Smooth muscle cell (in vitro differentiated cells): ENCODE results near the gene TAMALIN. TPM values are rescaled to one million over a fixed set of nuclear protein-coding genes. Genes with fewer than 3 reads are reported as not detected.
A peak's percentile ranks its signal among the peaks of the same experiment; 100 is the strongest.

Source experiments
- DNase-seq: peaks from one replicate; lab custom pipeline; 2025; ENCODE audit not compliant: unreplicated experiment; lab: John Stamatoyannopoulos, UW
- H2AFZ ChIP-seq: fragments of 200-600 bp; sonication (generic); 2 replicates; pipeline ENCODE4 v1.6.0; 2016; ENCODE audit warnings: antibody characterized with exemption, low read depth, mild to moderate bottlenecking
- H3F3A ChIP-seq: fragments of 200-600 bp; sonication (generic); 2 replicates; pipeline ENCODE4 v1.6.0; 2017; ENCODE audit warnings: antibody characterized with exemption, low read depth
- H3K27ac ChIP-seq: fragments of 200-600 bp; sonication (generic); 2 replicates; pipeline ENCODE4 v1.5.1; 2016; ENCODE audit warnings: low read depth, mild to moderate bottlenecking
- H3K27me3 ChIP-seq: fragments of 200-600 bp; sonication (generic); 2 replicates; pipeline ENCODE4 v1.6.1; 2016; ENCODE audit warnings: low read depth, mild to moderate bottlenecking
- H3K36me3 ChIP-seq: fragments of 200-600 bp; sonication (generic); 2 replicates; pipeline ENCODE4 v1.5.1; 2016; ENCODE audit warnings: low read depth
- H3K4me1 ChIP-seq: fragments of 200-600 bp; sonication (generic); 2 replicates; pipeline ENCODE4 v1.5.1; 2016; ENCODE audit warnings: low read depth
- H3K4me2 ChIP-seq: fragments of 200-600 bp; sonication (generic); 2 replicates; pipeline ENCODE4 v1.6.0; 2016; ENCODE audit warnings: mild to moderate bottlenecking
- H3K4me3 ChIP-seq: fragments of 200-600 bp; sonication (generic); 2 replicates; pipeline ENCODE4 v1.5.1; 2016; ENCODE audit warnings: mild to moderate bottlenecking
- H3K79me2 ChIP-seq: fragments of 200-600 bp; sonication (generic); 2 replicates; pipeline ENCODE4 v1.6.0; 2016; ENCODE audit warnings: low read depth, mild to moderate bottlenecking
- H3K9ac ChIP-seq: fragments of 200-600 bp; sonication (generic); 2 replicates; pipeline ENCODE4 v1.6.0; 2016; ENCODE audit warnings: low read depth
- H3K9me3 ChIP-seq: fragments of 200-600 bp; sonication (generic); replicated peaks from 2 replicates; pipeline ENCODE4 v1.5.1; 2016; ENCODE audit warnings: low read depth
- H4K20me1 ChIP-seq: fragments of 200-600 bp; sonication (generic); 2 replicates; pipeline ENCODE4 v1.6.0; 2016; ENCODE audit warnings: low read depth
- CTCF ChIP-seq: fragments of 200-600 bp; sonication (generic); IDR thresholded peaks from 2 replicates; pipeline ENCODE4 v1.5.1; 2017; ENCODE audit warnings: borderline replicate concordance, mild to moderate bottlenecking, antibody characterized with exemption; ENCODE audit not compliant: insufficient read depth, poor library complexity, severe bottlenecking
- WGBS: methylation state at CpG from one replicate; pipeline ENCODE4 v1.1.7; 2016; ENCODE audit warnings: low lambda C conversion rate; 5-methylcytosine and 5-hydroxymethylcytosine counted together
- polyA plus RNA-seq: library from polyadenylated mRNA; unstranded; fragments of >200 nt; fragmentation: Nextera tagmentation; extraction: Ambion mirVana; gene quantifications from 2 replicates; pipeline ENCODE4 v1.2.1, GENCODE V29; 2016
- total RNA-seq: library from RNA; depleted of rRNA; stranded (reverse); fragments of >200 nt; gene quantifications from 2 replicates; pipeline ENCODE4 v1.2.3, GENCODE V29; 2014

TAMALIN gene
- total and polyA plus RNA-seq, 2 experiments from 2014 or later = 4.1 to 32.4 TPM

- Histone ChIP-seq H3K79me2 (peaks cover 28% of the 10 kb centered on the region), H3K9me3 (no peaks in the 10 kb centered on the region), H3K27ac (no peak overlapping the region), H4K20me1 (peaks cover 36% of the 10 kb centered on the region), H3K36me3 (no peaks in the 10 kb centered on the region), H3F3A (peaks cover 19% of the 10 kb centered on the region), H3K9ac (peak overlapping the region; percentile 54), H2AFZ (no peak overlapping the region), H3K27me3 (no peaks in the 10 kb centered on the region), H3K4me1 (peaks cover 16% of the 10 kb centered on the region), H3K4me3 (peak overlapping the region; percentile 96), H3K4me2 (peak overlapping the region; percentile 98)
- no peak for DNase-seq
- WGBS = 80% methylated on average over 6 of the region's 6 CpGs
- no peak for TF ChIP-seq CTCF
Observed at GRCh38 chr12:52038447-52038846, 31.7 kb downstream of the TAMALIN start.

- H3K27me3 ChIP-seq = no peaks in the 10 kb centered on the region
Observed at GRCh38 chr12:52041035-52041434, 34.3 kb downstream of the TAMALIN start.

GRCh38 chr12:52041695-52042123, 35.0 kb downstream of the TAMALIN start:
- H3K9me3 ChIP-seq = no peaks in the 10 kb centered on the region
- H4K20me1 ChIP-seq = peaks cover 36% of the 10 kb centered on the region
- H3K27me3 ChIP-seq = no peaks in the 10 kb centered on the region
- H3F3A ChIP-seq = peaks cover 4% of the 10 kb centered on the region
- no peak overlapping the region for H3K27ac ChIP-seq
- no peak overlapping the region for H3K4me3 ChIP-seq
- H3K4me2 ChIP-seq = no peak overlapping the region
- no peak for DNase-seq
- no peak for TF ChIP-seq CTCF
- peaks cover 8% of the 10 kb centered on the region for H3K4me1 ChIP-seq
- H3K9ac ChIP-seq = no peak overlapping the region
- WGBS = 71% methylated on average over 6 of the region's 6 CpGs
- no peaks in the 10 kb centered on the region for H3K36me3 ChIP-seq
- H3K79me2 ChIP-seq = peaks cover 28% of the 10 kb centered on the region
- H2AFZ ChIP-seq = no peak overlapping the region

More at GRCh38 chr12:52041035-52041434, 34.3 kb downstream of the TAMALIN start:
- Histone ChIP-seq H3F3A (peaks cover 7% of the 10 kb centered on the region), H3K4me2 (no peak overlapping the region), H3K4me1 (peaks cover 13% of the 10 kb centered on the region), H3K27ac (no peak overlapping the region), H3K36me3 (no peaks in the 10 kb centered on the region), H3K9ac (no peak overlapping the region), H3K9me3 (no peaks in the 10 kb centered on the region), H3K79me2 (peaks cover 28% of the 10 kb centered on the region), H4K20me1 (peaks cover 36% of the 10 kb centered on the region), H2AFZ (no peak overlapping the region), H3K4me3 (no peak overlapping the region)
- no peak for TF ChIP-seq CTCF
- DNase-seq = no peak
- WGBS = 92% methylated on average over 3 of the region's 3 CpGs

- H3K4me2 ChIP-seq = no peak overlapping the region
- peaks cover 4% of the 10 kb centered on the region for H3F3A ChIP-seq
- TF ChIP-seq CTCF = no peak
- H4K20me1 ChIP-seq = peaks cover 36% of the 10 kb centered on the region
- H3K9me3 ChIP-seq = no peaks in the 10 kb centered on the region
- no peak overlapping the region for H3K9ac ChIP-seq
- whole genome bisulfite sequencing = 97% methylated on average over 8 of the region's 8 CpGs
- no peaks in the 10 kb centered on the region for H3K27me3 ChIP-seq
- H3K27ac ChIP-seq = no peak overlapping the region
- H2AFZ ChIP-seq = no peak overlapping the region
- H3K4me1 ChIP-seq = peaks cover 7% of the 10 kb centered on the region
- peaks cover 27% of the 10 kb centered on the region for H3K79me2 ChIP-seq
- no peak for DNase-seq
- no peaks in the 10 kb centered on the region for H3K36me3 ChIP-seq
- H3K4me3 ChIP-seq = no peak overlapping the region
Observed at GRCh38 chr12:52042706-52043385, 36.1 kb downstream of the TAMALIN start.
